ENCODE measurements around the gene SLC36A4.
"Not testable (repeated sequence)": the region's sequence is repeated elsewhere in the genome, so short reads cannot be mapped to it uniquely, and the experiment has no call there.

The SLC36A4 gene

DNA sequence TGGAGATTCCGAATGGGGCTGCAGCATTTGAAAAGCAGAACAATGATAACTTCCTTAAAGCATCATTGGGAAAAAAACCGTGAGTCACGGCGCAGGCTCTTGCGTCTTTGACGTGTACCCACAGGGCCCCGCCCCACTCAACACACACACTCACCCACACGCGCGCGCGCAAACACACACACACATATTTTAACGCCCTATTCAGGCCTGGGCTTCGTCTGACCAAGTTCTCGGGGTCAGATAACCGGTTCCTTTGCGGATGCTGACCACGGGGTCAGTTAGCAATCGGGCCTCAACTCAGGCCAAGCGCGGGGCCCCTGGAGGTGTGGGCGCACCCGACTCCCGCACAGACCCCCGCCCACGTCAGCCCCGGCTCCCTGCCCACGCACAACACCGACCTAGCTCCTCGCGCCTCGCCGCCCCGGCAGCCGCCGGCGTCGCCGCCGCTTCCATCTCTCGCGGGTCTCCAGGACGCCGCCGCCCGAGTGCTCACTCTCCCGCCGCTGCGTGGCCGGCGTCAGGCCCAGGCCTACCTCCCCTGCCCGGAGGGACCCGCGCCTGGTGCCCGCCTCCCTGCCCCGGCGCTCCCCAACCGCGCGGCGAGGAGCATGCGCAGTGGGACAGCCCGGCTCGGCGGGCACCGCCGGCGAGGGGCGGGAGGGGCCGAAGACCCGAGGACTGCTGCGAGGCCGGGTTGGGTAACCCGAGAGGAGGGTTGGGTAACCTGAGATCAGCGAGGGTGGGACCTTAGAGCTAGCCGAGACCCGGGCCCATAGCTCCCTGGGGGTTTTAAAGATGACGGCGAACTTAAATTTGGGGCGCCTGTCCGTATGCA is at the start of gene SLC36A4:
TSS of gene SLC36A4 (minus strand) at position 612 of the 835 bp plus-strand sequence. CDS start at position 453, 159 bp downstream.
- peak; percentile 88 for DNase-seq

DNA sequence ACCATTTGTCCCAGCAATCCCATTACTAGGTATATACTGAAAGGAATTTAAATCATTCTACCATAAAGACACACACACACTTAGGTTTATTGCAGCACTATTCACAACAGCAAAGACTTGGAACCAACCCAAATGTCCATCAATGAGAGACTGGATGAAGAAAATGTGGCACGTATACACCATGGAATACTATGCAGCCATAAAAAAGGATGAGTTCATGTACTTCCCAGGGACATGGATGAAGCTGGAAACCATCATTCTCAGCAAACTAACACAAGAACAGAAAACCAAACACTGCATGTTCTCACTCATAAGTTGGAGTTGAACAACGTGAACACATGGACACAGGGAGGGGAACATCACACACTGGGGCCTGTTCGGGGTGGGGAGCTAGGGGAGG is 49.0 kb upstream of the SLC36A4 start:
- DNase-seq: not testable (repeated sequence)

GRCh38 chr11:93244018-93244417 is 46.2 kb upstream of the SLC36A4 start:
- no peak for DNase-seq

GRCh38 chr11:93239966-93240365 is 42.2 kb upstream of the SLC36A4 start:
- DNase-seq: no peak

GRCh38 chr11:93238956-93239355 is 41.2 kb upstream of the SLC36A4 start:
- DNase-seq: no peak

- peak; percentile 13 for DNase-seq
Observed at GRCh38 chr11:93236741-93237675, 39.2 kb upstream of the SLC36A4 start.

- peak; percentile 66 for DNase-seq
Observed at GRCh38 chr11:93234602-93235207, 36.9 kb upstream of the SLC36A4 start.

- DNase-seq: no peak
Observed at GRCh38 chr11:93229876-93230275, 32.1 kb upstream of the SLC36A4 start.

GRCh38 chr11:93225662-93226061 is 27.9 kb upstream of the SLC36A4 start:
- DNase-seq: peak; percentile 30

GRCh38 chr11:93221539-93221938 is 23.7 kb upstream of the SLC36A4 start:
- no peak for DNase-seq

DNA sequence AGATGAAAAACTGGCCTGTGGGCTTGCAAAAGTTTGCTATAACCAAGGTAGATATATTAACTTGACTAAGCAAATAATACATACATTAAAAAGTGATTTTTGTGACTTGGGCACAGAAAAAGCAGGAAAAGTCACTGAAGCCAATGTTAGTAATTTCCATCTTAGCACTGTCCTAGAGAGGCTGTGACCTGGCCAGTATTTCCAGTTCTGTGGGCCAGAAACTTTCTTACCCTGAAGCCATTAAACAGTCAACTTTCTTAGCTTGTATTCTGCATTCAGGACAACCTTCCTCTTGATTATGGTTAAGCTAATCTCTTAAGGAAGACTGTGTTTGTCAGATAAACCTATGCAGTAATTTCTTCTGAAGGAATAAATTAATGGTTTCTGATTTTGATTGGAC is 22.3 kb upstream of the SLC36A4 start:
- no peak for DNase-seq

GRCh38 chr11:93219440-93219839 is 21.6 kb upstream of the SLC36A4 start:
- DNase-seq: no peak

- no peak for DNase-seq
Observed at GRCh38 chr11:93216511-93217101, 18.8 kb upstream of the SLC36A4 start.

DNA sequence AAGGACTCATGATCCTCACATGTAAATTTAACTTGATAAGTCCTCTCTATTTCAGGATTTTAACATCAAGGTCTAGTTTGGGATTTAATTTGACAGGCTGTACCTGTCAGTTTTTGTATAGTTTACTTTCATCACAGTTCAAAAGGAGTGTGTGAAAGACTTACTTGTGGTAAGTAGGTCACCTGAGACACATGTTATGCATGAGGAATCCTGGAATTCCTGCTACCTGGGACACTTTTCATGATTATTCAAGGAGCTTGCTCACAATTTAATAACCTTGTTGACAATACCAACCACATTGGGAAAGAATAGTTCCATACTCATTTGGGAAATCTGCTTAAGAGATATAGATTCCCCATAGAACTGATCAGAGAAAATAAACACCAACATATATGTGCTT is 15.8 kb upstream of the SLC36A4 start:
- DNase-seq: no peak

DNA sequence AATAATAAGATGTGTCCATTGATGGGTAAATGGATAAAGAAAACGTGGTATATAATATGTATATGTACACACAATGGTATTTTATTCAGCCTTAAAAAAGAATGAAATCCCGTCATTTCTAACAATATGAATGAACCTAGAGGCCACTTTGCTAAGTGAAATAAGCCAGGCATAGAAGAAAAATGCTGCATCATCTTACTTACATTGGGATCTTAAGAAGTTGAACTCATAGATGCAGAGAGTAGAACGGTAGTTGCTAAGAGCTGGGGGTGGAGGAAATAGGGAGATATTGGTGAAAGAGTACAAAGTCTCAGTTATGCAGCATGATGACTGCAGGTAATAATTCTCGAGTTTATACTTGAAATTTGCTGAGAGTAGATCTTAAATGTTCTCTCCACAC is 14.3 kb upstream of the SLC36A4 start:
- DNase-seq: no peak

- DNase-seq: no peak
Observed at GRCh38 chr11:93209466-93209865, 11.7 kb upstream of the SLC36A4 start.

DNA sequence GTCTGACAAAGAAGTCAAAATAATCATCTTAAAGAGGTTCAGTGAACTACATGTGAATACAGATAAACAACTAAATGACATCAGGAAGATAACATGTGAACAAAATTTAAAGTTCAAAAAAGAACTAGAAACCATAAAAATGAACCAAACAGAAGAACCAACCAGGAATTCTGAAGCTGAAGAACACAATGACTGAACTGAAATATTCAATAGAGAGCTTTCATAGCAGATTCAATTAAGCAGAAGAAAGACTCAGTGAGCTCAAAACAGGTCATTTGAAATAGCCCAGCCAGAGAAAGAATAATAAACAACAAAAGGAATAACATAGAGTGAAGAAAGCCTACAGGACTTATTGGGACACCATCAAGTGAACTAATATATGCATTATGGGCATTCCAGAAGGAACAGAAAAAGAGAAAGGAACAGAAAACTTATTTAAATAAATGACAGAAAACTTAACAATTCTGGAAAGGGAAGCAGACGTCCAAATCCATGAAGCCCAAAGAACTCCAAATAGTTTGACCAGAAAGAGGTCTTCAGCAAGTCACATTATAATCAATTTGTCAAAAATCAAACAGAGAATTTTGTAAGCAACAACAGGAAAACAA is 11.0 kb upstream of the SLC36A4 start:
- no peak for DNase-seq

GRCh38 chr11:93199616-93200015 is 1.8 kb upstream of the SLC36A4 start:
- no peak for DNase-seq

DNA sequence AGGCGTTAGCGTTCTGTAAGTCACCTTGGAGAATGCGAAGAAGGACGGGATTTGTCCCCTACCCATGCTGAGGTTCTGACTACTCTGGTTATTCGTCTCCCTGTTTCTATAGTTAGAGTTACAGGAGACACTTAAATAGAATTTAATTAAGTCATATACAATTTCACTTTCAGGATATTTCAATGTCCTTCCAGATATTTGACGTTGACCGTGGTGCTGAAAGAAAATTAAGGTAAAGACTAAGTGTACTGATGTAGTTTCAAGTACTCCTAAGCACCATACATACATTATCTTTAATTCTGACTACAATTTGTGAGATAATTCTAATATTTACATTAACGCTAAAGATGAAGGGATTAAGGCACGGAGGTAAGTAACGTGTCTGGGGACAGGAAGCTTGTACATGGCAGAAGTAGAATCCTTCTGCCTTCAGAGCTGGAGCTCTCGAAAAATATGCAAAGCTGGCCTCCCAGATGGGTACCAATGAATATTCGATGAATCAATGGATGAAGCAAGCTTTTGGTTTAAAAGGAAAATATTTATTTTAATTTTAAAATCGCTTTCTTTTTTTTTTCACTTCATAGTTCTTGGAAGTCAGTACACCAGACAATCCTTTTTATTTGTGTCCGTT is 539 bp upstream of the SLC36A4 start:
- DNase-seq: no peak

DNA sequence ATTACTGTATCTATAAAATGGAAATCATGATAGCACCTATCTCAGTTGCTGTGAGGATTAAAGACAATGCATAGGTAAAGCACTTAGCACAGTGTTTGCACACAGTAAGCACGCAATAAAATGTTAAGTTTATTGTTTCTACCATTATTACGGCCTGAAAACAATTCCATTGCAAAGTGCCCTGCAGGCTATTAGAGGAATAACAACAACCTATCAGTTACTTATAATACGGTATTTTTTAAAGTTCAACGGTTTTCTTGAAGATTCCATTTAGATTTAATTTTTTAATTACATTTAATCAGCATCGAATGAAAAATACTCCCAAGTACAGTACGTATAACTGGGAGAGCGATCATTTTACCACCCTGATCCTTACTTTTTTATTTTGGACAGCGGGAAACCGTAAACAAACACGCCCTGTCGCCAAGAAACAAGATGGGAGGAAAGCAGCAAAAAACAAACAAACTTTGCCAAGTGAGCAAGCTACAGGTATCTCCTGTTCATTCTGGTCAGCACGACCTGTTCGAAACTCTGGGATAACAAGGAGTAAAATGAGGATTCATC is 893 bp downstream of the SLC36A4 start:
- DNase-seq: peak; percentile 13

DNA sequence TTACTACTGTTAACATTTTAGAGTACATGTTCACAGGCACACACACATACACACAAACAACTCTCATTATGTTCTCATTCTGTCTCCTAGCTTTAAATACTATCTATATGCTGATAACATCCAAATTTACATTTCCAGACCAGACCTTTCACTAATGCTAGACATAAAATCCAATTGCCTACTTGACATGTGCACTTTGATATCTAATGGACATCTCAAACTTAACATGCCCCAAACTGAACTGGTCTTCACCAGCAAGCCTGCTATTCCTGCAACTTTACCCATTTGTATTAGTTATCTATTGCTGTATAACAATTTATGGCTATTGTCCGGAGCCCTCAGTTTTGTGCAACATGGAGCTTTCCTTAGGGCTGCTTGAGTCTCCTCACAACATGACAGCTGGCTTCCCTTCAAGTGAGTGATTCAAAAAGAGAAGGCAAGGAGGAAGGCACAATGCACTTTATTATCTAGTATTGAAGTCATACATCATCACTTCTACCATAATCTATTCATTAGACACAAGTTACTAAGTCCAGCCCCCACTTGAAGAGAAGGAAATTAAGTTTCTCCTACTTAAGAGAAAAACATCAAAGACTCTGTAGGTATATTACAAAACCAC is 3.0 kb downstream of the SLC36A4 start:
- no peak for DNase-seq
